NCI-H2227 treated with DMSO at 0.1 percent for 48 hours (cell line): ENCODE measurements around the gene NCKAP5.

Experiments
- DNase-seq: peaks from one replicate; lab custom pipeline; 2025; lab: John Stamatoyannopoulos, UW

Gene NCKAP5

DNA sequence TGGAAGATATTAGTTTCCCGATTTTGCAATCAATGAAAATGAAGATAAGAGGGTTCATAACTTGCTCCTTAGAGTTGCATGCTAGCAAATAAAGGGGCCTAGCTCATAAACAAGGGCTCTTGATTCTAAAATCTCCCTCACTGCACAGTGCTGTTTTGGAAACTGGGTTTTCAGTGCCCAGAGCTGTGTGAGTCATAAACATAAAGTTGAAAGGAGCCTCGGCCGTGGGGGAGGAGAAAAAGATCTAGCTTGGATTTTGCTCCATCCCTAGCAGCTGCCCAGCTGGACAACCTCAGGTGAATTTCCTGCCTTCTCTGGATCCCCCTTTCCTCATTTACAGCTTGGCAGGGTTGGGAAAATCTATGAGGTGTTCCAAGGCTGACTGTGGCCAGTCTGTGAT lies 940.7 kb downstream of the NCKAP5 start:
- no peak for DNase-seq

DNA sequence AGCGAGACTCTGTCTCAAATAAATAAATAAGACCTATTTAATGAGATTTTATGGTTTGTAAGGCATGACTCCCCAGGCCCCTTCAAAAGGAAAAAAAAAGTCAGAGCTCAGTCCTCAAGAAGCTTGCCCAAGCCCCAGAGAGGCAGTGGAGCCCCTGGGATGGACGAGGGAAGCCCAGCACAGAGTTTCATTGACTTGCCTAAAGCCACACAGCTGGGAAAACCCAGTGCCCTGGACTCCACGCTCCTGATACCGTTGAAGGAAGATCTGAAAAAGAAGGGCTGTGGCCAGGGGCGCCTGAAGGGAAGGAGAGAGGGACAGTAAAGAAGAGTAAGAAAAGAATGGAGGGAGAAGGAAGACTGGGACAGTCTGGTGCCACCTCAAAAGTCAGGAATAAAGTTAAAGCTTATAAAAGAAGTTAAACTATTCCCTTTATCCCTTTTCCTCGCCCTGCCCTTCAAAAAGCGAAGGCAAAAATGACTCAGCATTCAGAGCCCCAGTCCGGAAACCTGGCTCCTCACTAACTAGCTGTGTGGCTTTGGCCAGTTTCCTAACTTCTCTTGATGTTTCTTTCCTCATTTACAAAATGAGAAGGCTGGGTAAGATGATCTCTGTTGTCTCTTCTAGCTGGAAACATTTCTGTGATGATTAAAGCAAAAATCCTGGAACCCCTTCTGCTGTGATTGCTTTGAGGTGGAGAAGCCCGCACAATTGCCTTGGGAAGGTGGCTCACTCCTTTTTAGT lies 945.0 kb downstream of the NCKAP5 start:
- DNase-seq, result no peak
